HepG2 (cell line): ENCODE measurements around the gene CDKN1A. TPM values are rescaled to one million over a fixed set of nuclear protein-coding genes. Genes with fewer than 3 reads are reported as not detected.

Source experiments
- ATAC-seq: fragments of 200-7000 bp; cut with Tn5 transposase; 3 replicates; pipeline ENCODE4 v1.9.1; 2020; ENCODE audit warnings: mild to moderate bottlenecking, moderate library complexity
- BruUV-seq: library from RNA; stranded (reverse); fragments of 400-500 nt; replicated peaks from 2 replicates; lab custom pipeline; 2021; lab: Mats Ljungman, UMichigan
- CTCF ChIA-PET: fragments of 300-600 bp; formaldehyde crosslinking; extraction: SDS; loops from one replicate; lab custom pipeline; 2021; ENCODE audit warnings: low total read pairs, inconsistent platforms, low intra/inter-chr PET ratio; lab: Yijun Ruan, JAX
- POLR2A ChIA-PET: fragments of 350-600 bp; sonication (Branson Sonifier 250); formaldehyde crosslinking; loops from one replicate; lab custom pipeline; 2020; ENCODE audit warnings: antibody characterized with exemption, inconsistent platforms; lab: Yijun Ruan, JAX
- DNase-seq: peaks from one replicate; pipeline ENCODE4 v3.0.0-alpha.2; 2015; ENCODE audit warnings: low spot score
- FAIRE-seq: peaks from 3 replicates; lab custom pipeline; 2011; peaks lifted over from hg19 to GRCh38; lab: Jason Lieb, UNC
- H2AFZ ChIP-seq: one replicate; pipeline ENCODE4 v1.6.1; 2011; ENCODE audit warnings: low read length, inconsistent platforms
- H3K27ac ChIP-seq: fragments of 300-600 bp; 3 replicates; pipeline ENCODE4 v1.8.0; 2011; ENCODE audit warnings: mixed run types, mild to moderate bottlenecking, mixed read lengths, low read length, inconsistent platforms; ENCODE audit not compliant: insufficient read depth; ENCODE audit errors: extremely low read length
- H3K27me3 ChIP-seq, 2 experiments: fragments of 200-600 bp in 1 of 2; 2 replicates in 1 of 2; 3 replicates in 1 of 2; pipeline versions ENCODE4 v1.6.0 to v1.8.0; 2011; ENCODE audit warnings: low read length in 2 of 2, mild to moderate bottlenecking in 2 of 2, moderate library complexity in 2 of 2, inconsistent platforms in 1 of 2; ENCODE audit not compliant: insufficient read depth in 2 of 2, control insufficient read depth in 1 of 2
- H3K36me3 ChIP-seq, 2 experiments: fragments of 200-600 bp in 1 of 2; replicated peaks in 1 of 2; 2 replicates in 1 of 2; 3 replicates in 1 of 2; pipeline versions ENCODE4 v1.5.1 to v1.8.0; 2011; ENCODE audit warnings: low read length in 2 of 2, inconsistent platforms in 1 of 2; ENCODE audit not compliant: insufficient read depth in 2 of 2, control insufficient read depth in 1 of 2
- H3K4me1 ChIP-seq: 2 replicates; pipeline ENCODE4 v1.5.1; 2012; ENCODE audit warnings: low read length, inconsistent platforms; ENCODE audit not compliant: insufficient read depth
- H3K4me2 ChIP-seq: 2 replicates; pipeline ENCODE4 v1.6.0; 2011; ENCODE audit warnings: low read depth, low read length, inconsistent platforms
- H3K4me3 ChIP-seq, 3 experiments: fragments of 200-600 bp in 1 of 3; sonication (generic), shearing (Covaris generic) in 1 of 3; replicated peaks in 1 of 3; 2 replicates each; pipeline ENCODE4 v1.5.1; 2011 to 2016; ENCODE audit warnings: low read length in 3 of 3, inconsistent platforms in 2 of 3, low read depth in 2 of 3, mild to moderate bottlenecking in 2 of 3, control low read depth in 1 of 3, mixed read lengths in 1 of 3; ENCODE audit not compliant: insufficient read depth in 1 of 3
- H3K79me2 ChIP-seq: one replicate; pipeline ENCODE4 v1.6.1; 2011; ENCODE audit warnings: low read length, inconsistent platforms; ENCODE audit not compliant: insufficient read depth
- H3K9ac ChIP-seq: 2 replicates; pipeline ENCODE4 v1.6.0; 2011; ENCODE audit warnings: mild to moderate bottlenecking, low read depth, low read length, inconsistent platforms; ENCODE audit not compliant: insufficient read depth
- H3K9me3 ChIP-seq: 2 replicates; pipeline ENCODE4 v1.5.1; 2012; ENCODE audit warnings: mild to moderate bottlenecking, low read length
- H4K20me1 ChIP-seq: 2 replicates; pipeline ENCODE4 v1.6.0; 2011; ENCODE audit warnings: inconsistent platforms, mild to moderate bottlenecking, low read length, moderate library complexity; ENCODE audit not compliant: insufficient read depth
- CAMTA2 ChIP-seq: sonication (generic); formaldehyde crosslinking; IDR thresholded peaks from 2 replicates; pipeline ENCODE4 v1.4.0; 2020; ENCODE audit warnings: mild to moderate bottlenecking, missing genetic modification reagents, borderline replicate concordance
- EEA1 ChIP-seq: sonication (generic); formaldehyde crosslinking; IDR thresholded peaks from 2 replicates; pipeline ENCODE4 v1.5.1; 2020; ENCODE audit warnings: mild to moderate bottlenecking, missing genetic modification reagents, borderline replicate concordance
- HNRNPL ChIP-seq: fragments of 200-400 bp; formaldehyde crosslinking; IDR thresholded peaks from 2 replicates; pipeline ENCODE4 v1.6.1; 2017; ENCODE audit warnings: mild to moderate bottlenecking, low read depth, low read length
- MED13 ChIP-seq: sonication (generic); formaldehyde crosslinking; IDR thresholded peaks from 2 replicates; pipeline ENCODE4 v1.5.0; 2020; ENCODE audit warnings: missing genetic modification reagents
- RXRB ChIP-seq: IDR thresholded peaks from 2 replicates; pipeline ENCODE4 v1.6.1; 2016; ENCODE audit warnings: borderline replicate concordance, missing genetic modification reagents, missing compliant biosample characterization
- TAF15 ChIP-seq: fragments of 200-400 bp; formaldehyde crosslinking; IDR thresholded peaks from one replicate; pipeline ENCODE4 v1.6.1; 2018; ENCODE audit warnings: mild to moderate bottlenecking, low read depth, low read length; ENCODE audit not compliant: poor library complexity, severe bottlenecking
- TEAD3 ChIP-seq: optimal IDR thresholded peaks from 2 replicates; pipeline ENCODE3; 2016; ENCODE audit warnings: borderline replicate concordance
- TOE1 ChIP-seq: sonication (generic); formaldehyde crosslinking; IDR thresholded peaks from 2 replicates; pipeline ENCODE4 v1.4.0; 2020; ENCODE audit warnings: mild to moderate bottlenecking, missing genetic modification reagents
- ZNF138 ChIP-seq: sonication (generic); formaldehyde crosslinking; IDR thresholded peaks from 2 replicates; pipeline ENCODE4 v1.5.0; 2020; ENCODE audit warnings: mild to moderate bottlenecking, low read depth, missing genetic modification reagents
- ZNF44 ChIP-seq: sonication (generic); formaldehyde crosslinking; IDR thresholded peaks from 2 replicates; pipeline ENCODE4 v1.5.1; 2020; ENCODE audit warnings: mild to moderate bottlenecking, missing genetic modification reagents
- ZNF446 ChIP-seq: sonication (generic); formaldehyde crosslinking; IDR thresholded peaks from 2 replicates; pipeline ENCODE4 v1.5.0; 2020; ENCODE audit warnings: mild to moderate bottlenecking, missing genetic modification reagents
- ZNF782 ChIP-seq: sonication (generic); formaldehyde crosslinking; IDR thresholded peaks from 2 replicates; pipeline ENCODE4 v1.4.0; 2020; ENCODE audit warnings: missing genetic modification reagents, mild to moderate bottlenecking, borderline replicate concordance
- ZNF891 ChIP-seq: sonication (generic); formaldehyde crosslinking; IDR thresholded peaks from 2 replicates; pipeline ENCODE4 v1.5.0; 2020; ENCODE audit warnings: mild to moderate bottlenecking, missing genetic modification reagents
- WGBS: methylation state at CpG from one replicate; pipeline ENCODE4 v1.1.6; 2017; ENCODE audit warnings: low lambda C conversion rate; 5-methylcytosine and 5-hydroxymethylcytosine counted together
- in situ Hi-C: cut with HindIII; loops from 2 replicates; pipeline ENCODE4 v1.10.0; 2017; ENCODE audit warnings: low pct_unique_long_range_greater_than_20kb; ENCODE audit not compliant: extremely low pct_ligation_motif_present
- intact Hi-C: fragments of 100-400 bp; cut with micrococcal nuclease; formaldehyde crosslinking; loops from one replicate; pipeline ENCODE4 v1.10.0; 2022; ENCODE audit not compliant: unreplicated experiment
- polyA plus RNA-seq, 8 experiments: library from polyadenylated mRNA; depleted of rRNA in 3 of 8; stranded (reverse) in 7 of 8; unstranded in 1 of 8; fragments of >200 nt; fragmentation: Illumina TruSeq in 4 of 8; extraction: Trizol in 4 of 8; gene quantifications; 2 replicates each; pipeline versions ENCODE4 v1.2.1 to v1.2.3, GENCODE V29; 2011 to 2016; ENCODE audit warnings: low read depth in 4 of 8, missing spikeins in 1 of 8, mixed read lengths in 1 of 8; ENCODE audit not compliant: insufficient read depth in 1 of 8
- total RNA-seq, 5 experiments: library from RNA; depleted of rRNA; stranded (reverse); fragments of >200 nt; fragmentation: Illumina TruSeq; extraction: Trizol; gene quantifications; 2 replicates each; pipeline ENCODE4 v1.2.3, GENCODE V29; 2016; ENCODE audit warnings: low read depth in 1 of 5

Gene CDKN1A
- total and polyA plus RNA-seq, 2 of the 13 experiments (the other 11 are each of a cell fraction or from before 2014, with no cell fraction given), result 60.7 to 92.1 TPM

GRCh38 chr6:36725581-36725980 is 47.1 kb downstream of the CDKN1A start:
- no peak for FAIRE-seq
- Histone ChIP-seq H3K27me3 (peaks cover 7 to 44% of the 10 kb centered on the region in 2 experiments; a peak in 3 of 5 replicates), H3K9me3 (no peaks in the 10 kb centered on the region), H4K20me1 (no peaks in the 10 kb centered on the region), H3K9ac (no peak overlapping the region), H3K36me3 (no peaks in the 10 kb centered on the region), H3K4me3 (no peak overlapping the region), H2AFZ (no peak overlapping the region), H3K27ac (no peak overlapping the region), H3K79me2 (no peaks in the 10 kb centered on the region), H3K4me2 (no peak overlapping the region), H3K4me1 (no peaks in the 10 kb centered on the region)
- intact Hi-C loops (no loop called here), in situ Hi-C loops (no loop called here)
- no peak for ATAC-seq
- ChIA-PET POLR2A (no interaction called here), CTCF (interaction anchor here (2.9 to 4.1 kb wide), 2 partner anchors 101 to 110 kb away, joined by 25 to 59 read pairs; no protein-coding TSS in a partner anchor)
- no peak for TF ChIP-seq TOE1 (CRISPR knock-in tag)
- TF ChIP-seq TAF15, result no peak
- no peak for TF ChIP-seq EEA1
- TF ChIP-seq ZNF138 (CRISPR knock-in tag), result no peak
- no peak for TF ChIP-seq CAMTA2 (CRISPR knock-in tag)
- no peak for TF ChIP-seq HNRNPL
- TF ChIP-seq RXRB, result no peak
- no peak for TF ChIP-seq ZNF446 (CRISPR knock-in tag)
- no peak for TF ChIP-seq MED13 (CRISPR knock-in tag)
- no peak for TF ChIP-seq ZNF44 (CRISPR knock-in tag)
- no peak for TF ChIP-seq TEAD3 (CRISPR knock-in tag)
- TF ChIP-seq ZNF891, result no peak
- TF ChIP-seq ZNF782 (CRISPR knock-in tag), result no peak
- BruUV-seq, result no TSS peak
- no peak for DNase-seq
- 55% methylated on average over 7 of the region's 7 CpGs for WGBS
